OCI-M2 (cell line): ENCODE measurements around the gene HTT.
"Not testable (repeated sequence)": the region's sequence is repeated elsewhere in the genome, so short reads cannot be mapped to it uniquely, and the experiment has no call there.

Experiments
- DNase-seq: peaks from one replicate; lab custom pipeline; 2025; ENCODE audit not compliant: unreplicated experiment; lab: John Stamatoyannopoulos, UW

The HTT gene

GRCh38 chr4:3077796-3078195 is 3.3 kb downstream of the HTT start:
- DNase-seq = no peak

GRCh38 chr4:3079694-3080123 is 5.2 kb downstream of the HTT start:
- peak; percentile 36 for DNase-seq

- no peak for DNase-seq
Measured at GRCh38 chr4:3082925-3083515, 8.5 kb downstream of the HTT start.

GRCh38 chr4:3083732-3084131 is 9.3 kb downstream of the HTT start:
- no peak for DNase-seq

- DNase-seq = no peak
Measured at GRCh38 chr4:3085948-3086670, 11.6 kb downstream of the HTT start.

GRCh38 chr4:3087115-3087797 is 12.8 kb downstream of the HTT start:
- no peak for DNase-seq

GRCh38 chr4:3091464-3091863 is 17.0 kb downstream of the HTT start:
- DNase-seq = no peak

- not testable (repeated sequence) for DNase-seq
Measured at GRCh38 chr4:3094701-3095100, 20.2 kb downstream of the HTT start.

- no peak for DNase-seq
Measured at GRCh38 chr4:3096202-3096601, 21.7 kb downstream of the HTT start.

- DNase-seq = no peak
Measured at GRCh38 chr4:3098346-3098745, 23.9 kb downstream of the HTT start.

- DNase-seq = peak; percentile 65
Measured at GRCh38 chr4:3106339-3107186, 32.1 kb downstream of the HTT start.

GRCh38 chr4:3107271-3107670 is 32.8 kb downstream of the HTT start:
- no peak for DNase-seq

GRCh38 chr4:3107691-3108121 is 33.2 kb downstream of the HTT start:
- DNase-seq = no peak

GRCh38 chr4:3108211-3108610 is 33.7 kb downstream of the HTT start:
- DNase-seq = no peak

- no peak for DNase-seq
Measured at GRCh38 chr4:3111461-3111860, 37.0 kb downstream of the HTT start.

- no peak for DNase-seq
Measured at GRCh38 chr4:3112201-3112600, 37.7 kb downstream of the HTT start.

GRCh38 chr4:3112609-3113469 is 38.4 kb downstream of the HTT start:
- DNase-seq = no peak

- DNase-seq = no peak
Measured at GRCh38 chr4:3114377-3114776, 39.9 kb downstream of the HTT start.

- DNase-seq = no peak
Measured at GRCh38 chr4:3115637-3116270, 41.3 kb downstream of the HTT start.

GRCh38 chr4:3116955-3117354 is 42.5 kb downstream of the HTT start:
- no peak for DNase-seq
